ENCODE measurements around the gene ASB1.

ASB1 gene

GRCh38 chr2:238418196-238418998 is 8.3 kb upstream of the ASB1 start:
- DNase-seq (ENCODE audit: low read depth in 1 of 2, low spot score in 1 of 2): no peak
- no peak overlapping the region for H3K27ac ChIP-seq (replicated peaks)
- no peak for TF ChIP-seq REST (IDR thresholded peaks at IDR 0.05; ENCODE audit: insufficient replicate concordance, low read depth)
- TF ChIP-seq SPI1 (IDR thresholded peaks at IDR 0.05; ENCODE audit: borderline replicate concordance, low read depth): no peak
- H3K27me3 ChIP-seq (ENCODE audit: insufficient read depth, poor library complexity, severe bottlenecking): no peaks in the 10 kb centered on the region
- no peak overlapping the region for H3K4me3 ChIP-seq (replicated peaks; ENCODE audit: insufficient read depth, low read length)

GRCh38 chr2:238418999-238419546 is 7.7 kb upstream of the ASB1 start:
- no peaks in the 10 kb centered on the region for H3K27me3 ChIP-seq (ENCODE audit: insufficient read depth, poor library complexity, severe bottlenecking)
- no peak overlapping the region for H3K27ac ChIP-seq (replicated peaks)
- H3K4me3 ChIP-seq (replicated peaks; ENCODE audit: insufficient read depth, low read length): no peak overlapping the region
- no peak for TF ChIP-seq GABPA (IDR thresholded peaks at IDR 0.05; ENCODE audit: low read depth)
- TF ChIP-seq POLR2AphosphoS5 (IDR thresholded peaks at IDR 0.05; ENCODE audit: low read depth): no peak
- TF ChIP-seq REST (IDR thresholded peaks at IDR 0.05; ENCODE audit: insufficient replicate concordance, low read depth): no peak
- TF ChIP-seq SPI1 (IDR thresholded peaks at IDR 0.05; ENCODE audit: borderline replicate concordance, low read depth): no peak
- no peak for TF ChIP-seq CTCF (IDR thresholded peaks at IDR 0.05; ENCODE audit: insufficient read depth, low read length)
- no peak for DNase-seq (ENCODE audit: low read depth in 1 of 2, low spot score in 1 of 2)

- TF ChIP-seq SPI1 (IDR thresholded peaks at IDR 0.05; ENCODE audit: borderline replicate concordance, low read depth) (no peak), CTCF (IDR thresholded peaks at IDR 0.05; ENCODE audit: insufficient read depth, low read length) (no peak), REST (IDR thresholded peaks at IDR 0.05; ENCODE audit: insufficient replicate concordance, low read depth) (no peak), GABPA (IDR thresholded peaks at IDR 0.05; ENCODE audit: low read depth) (no peak), POLR2AphosphoS5 (IDR thresholded peaks at IDR 0.05; ENCODE audit: low read depth) (no peak)
- H3K27ac ChIP-seq (replicated peaks): no peak overlapping the region
- no peak for DNase-seq (ENCODE audit: low read depth in 1 of 2, low spot score in 1 of 2)
- no peaks in the 10 kb centered on the region for H3K27me3 ChIP-seq (ENCODE audit: insufficient read depth, poor library complexity, severe bottlenecking)
- no peak overlapping the region for H3K4me3 ChIP-seq (replicated peaks; ENCODE audit: insufficient read depth, low read length)
Measured at GRCh38 chr2:238420442-238420841, 6.3 kb upstream of the ASB1 start.

Data from HL-60 (cell line).